HG03457 (cell line): ENCODE results near the gene ABCF2.

Experiments
- ATAC-seq: cut with Tn5 transposase; IDR thresholded peaks from one replicate; pipeline ENCODE4 v1.9.1; 2021; ENCODE audit warnings: moderate number of reproducible peaks; ENCODE audit not compliant: unreplicated experiment

Gene ABCF2

GRCh38 chr7:151226875-151227782, at the start of gene ABCF2:
Gene ABCF2, minus strand, starts transcription at chr7:151227205. Its CDS starts 747 bp downstream, at chr7:151226458.
- peak; percentile 98 for ATAC-seq

DNA sequence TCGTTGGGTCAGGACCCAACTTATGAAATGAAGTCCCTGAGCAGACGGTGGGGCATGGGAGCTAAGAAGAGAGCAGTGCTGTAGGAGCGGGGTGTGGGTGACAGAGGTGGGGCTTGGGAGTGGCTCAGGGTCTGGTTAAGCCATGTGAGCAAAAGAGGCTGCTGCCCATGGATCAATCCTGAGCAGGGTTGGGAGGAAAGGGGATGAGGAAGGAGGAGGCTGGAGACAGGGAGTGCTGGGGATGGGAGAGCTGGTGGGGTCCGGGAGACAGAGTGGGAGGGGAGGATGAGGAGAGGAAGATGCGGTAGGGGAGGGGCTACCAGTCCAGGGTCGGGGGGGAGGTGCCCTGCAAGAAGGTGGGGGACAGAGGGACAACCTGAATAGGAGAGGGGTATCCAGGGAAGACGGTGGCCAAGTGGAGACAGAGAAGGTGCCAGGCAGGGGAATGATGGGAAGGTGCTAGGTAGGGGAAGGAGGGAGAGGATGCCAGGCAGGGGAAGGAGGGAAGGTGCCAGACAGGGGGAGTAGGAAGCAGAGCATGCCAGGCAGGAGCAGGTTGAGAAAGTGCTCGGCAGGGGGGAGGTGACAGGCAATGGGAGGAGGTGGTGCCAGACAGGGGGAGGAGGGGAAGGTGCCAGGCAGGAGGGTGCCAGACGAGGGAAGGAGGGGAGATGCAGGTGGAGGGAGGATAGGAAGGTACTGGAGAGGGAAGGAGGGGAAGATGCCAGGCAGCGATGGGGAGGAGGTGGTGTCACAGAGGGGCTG, 49.0 kb upstream of the ABCF2 start:
- ATAC-seq, result no peak

DNA sequence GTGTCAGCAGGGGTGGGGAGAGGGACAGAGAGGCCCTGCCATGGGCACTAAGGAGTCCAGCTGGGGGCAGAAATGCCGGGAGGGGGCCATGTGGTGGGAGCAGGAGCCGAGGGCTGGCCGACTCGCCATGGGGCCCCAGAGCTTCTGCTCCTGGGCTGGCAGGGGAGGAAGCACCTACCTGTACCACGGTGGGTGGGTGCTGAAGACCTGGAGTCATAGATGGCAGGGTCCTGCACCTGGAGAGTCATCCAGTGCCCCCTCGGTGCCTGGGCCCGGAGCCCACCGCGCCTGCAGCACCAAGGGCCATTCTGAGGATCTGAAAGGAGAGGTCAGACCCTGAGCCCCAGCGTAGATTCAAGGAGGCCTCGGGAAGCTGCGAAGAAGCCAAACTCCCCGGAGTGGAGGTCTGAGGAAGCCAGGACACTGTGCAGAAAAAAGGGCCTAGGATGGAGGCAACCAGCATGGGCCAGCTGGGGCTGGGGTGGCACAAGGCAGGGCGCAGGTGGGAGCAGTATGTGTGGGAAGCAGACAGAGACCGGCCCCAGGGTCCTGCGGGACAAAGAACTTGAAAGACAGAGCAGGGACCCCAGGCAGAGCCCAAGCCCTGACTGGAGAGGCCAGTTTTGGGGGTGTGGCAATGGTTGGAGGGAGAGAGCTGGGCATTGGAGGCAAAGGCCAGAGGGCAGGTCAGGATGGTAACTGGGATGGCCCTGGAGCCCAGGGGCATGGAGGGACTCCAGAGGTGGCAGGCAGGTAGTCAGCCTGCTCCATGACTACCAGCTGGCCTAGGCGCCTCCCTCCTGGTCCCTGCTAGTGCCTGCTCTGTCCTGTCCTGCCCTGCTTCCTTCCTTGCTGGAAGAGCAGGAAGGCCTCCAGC, 48.2 kb upstream of the ABCF2 start:
- no peak for ATAC-seq

GRCh38 chr7:151274396-151274795, 47.4 kb upstream of the ABCF2 start:
- no peak for ATAC-seq

DNA sequence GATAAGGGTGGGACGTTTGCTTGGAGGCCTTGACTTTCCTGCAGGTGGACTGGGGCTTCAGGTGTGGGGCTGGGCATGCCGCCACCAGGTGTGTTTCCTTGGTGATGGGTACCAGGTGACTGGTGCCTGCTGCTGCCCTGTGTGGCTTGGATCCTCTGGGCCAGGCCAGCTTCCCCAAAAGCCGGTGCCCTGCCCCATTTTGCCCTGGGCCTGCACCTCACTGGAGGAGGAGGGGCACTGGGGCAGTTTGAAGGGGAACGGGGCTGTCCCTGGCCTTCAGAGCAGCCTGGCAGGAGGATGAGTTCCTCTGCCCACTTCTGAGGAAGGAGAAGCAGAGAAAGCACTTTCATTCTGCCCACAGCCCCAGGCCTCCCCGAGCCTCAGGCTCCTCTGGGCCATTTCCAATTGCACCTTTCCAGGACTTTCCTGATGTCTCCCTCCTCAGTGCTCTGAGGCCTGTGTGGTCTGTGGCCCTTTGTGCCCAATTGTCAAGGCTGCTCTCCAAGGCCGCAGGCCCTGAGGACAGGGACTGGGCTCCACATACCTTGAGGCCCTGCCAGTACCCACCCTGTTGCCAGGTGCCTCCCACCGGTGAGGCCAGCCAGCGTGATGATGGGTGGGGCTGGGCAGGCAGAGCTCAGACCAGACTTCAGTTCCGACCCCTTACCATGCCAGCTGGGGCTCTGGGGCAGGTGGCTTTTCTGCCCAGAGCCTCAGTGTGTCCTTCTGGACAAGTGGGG, 46.8 kb upstream of the ABCF2 start:
- no peak for ATAC-seq

- ATAC-seq, result no peak
Measured at GRCh38 chr7:151272877-151273276, 45.9 kb upstream of the ABCF2 start.

- no peak for ATAC-seq
Measured at GRCh38 chr7:151272405-151272804, 45.4 kb upstream of the ABCF2 start.

DNA sequence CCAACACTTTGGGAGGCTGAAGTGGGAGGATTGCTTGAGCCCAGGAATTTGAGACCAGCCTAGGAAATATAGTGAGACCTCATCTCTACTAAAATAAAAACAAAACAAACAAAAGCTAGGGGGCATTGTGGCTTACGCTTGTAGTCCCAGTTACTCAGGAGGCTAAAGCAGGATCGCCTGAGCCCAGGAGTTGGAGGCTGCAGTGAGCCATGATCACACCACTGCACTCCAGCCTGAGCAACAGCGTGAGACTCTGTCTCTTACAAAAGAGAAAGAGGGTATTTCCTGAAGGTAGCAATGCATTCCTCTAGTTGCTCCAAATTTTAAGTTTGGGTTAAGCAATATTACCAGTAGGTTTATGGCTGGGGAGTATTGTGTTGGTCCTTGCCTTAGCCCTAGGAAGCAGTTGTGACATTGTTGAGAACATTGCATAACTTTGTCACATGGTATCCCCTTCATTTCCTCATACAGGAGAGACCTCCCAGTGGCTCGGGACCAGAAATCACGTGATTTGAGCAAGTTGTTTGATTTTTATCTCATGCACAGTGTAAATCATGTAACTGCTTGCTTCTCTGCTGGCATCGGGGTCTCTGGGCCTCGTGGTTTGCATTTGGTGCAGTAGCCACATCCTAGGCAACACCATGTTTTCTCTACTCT, 44.8 kb upstream of the ABCF2 start:
- ATAC-seq, result no peak

DNA sequence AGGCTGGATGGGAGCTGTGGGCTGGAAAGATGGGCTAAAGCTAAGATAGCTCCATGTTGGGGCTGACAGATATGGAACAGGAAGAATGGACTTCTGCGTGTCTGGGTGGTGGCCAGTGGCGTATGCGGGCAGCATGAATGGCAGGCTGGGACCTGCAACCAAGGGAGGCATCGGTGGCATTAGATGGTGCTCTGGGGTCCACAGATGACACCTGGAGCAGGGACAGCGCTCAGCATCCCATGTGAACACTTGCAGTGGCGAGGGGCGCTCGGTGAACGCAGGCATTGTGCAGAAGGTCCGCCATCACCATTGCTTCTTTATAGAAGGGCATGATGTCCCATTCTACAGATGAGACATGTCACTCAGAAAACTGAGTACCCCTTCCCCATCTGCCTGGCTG, 42.5 kb upstream of the ABCF2 start:
- ATAC-seq, result no peak

DNA sequence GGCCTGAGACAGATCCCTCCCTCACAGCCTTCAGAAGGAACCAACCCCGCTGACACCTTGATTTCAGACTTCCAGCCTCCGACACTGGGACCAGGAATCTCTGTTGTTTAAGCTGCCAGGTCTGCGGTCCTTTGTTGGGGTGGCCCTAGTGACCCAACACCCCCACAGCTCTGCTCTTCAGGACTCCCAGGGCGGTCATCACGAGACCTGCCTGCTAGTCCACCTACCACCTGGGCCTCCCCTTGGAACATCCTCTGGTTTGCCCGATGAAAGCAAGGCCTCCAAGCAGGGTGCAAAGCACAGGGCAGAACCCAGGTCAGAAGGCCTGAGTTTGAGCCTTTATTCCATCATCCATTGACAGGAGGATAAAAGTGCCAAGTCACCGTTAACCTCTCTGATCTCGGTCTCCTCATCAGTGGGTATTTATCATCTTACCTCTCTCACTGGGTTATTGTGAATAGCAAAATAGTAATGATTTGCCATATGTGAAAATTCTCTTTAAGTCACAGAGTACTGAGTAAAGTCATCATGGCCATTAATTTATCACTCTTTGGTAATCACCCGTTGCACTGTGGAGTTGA, 38.4 kb upstream of the ABCF2 start:
- ATAC-seq, result no peak

- no peak for ATAC-seq
Measured at GRCh38 chr7:151264615-151265014, 37.6 kb upstream of the ABCF2 start.

DNA sequence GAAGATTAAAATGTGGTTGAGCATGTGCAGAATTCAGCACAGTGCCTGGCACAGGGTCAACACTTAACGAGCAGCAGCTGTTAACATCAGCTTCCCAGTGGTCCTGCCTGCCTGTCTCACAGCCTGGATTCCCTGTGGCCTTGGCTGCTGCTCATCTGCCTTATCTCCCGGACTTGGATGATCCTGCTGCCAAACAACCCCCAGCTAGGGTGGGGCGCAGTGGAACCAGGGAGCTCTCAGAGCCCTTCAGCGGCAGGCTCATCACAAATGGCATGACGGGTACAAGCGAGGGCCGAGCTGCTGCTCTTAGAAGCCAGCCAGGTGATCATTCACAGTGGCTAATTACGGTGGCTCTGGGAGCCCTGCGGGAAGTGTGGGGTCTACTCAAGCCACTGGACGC, 34.5 kb upstream of the ABCF2 start:
- ATAC-seq, result no peak

GRCh38 chr7:151260883-151261282, 33.9 kb upstream of the ABCF2 start:
- ATAC-seq, result no peak

DNA sequence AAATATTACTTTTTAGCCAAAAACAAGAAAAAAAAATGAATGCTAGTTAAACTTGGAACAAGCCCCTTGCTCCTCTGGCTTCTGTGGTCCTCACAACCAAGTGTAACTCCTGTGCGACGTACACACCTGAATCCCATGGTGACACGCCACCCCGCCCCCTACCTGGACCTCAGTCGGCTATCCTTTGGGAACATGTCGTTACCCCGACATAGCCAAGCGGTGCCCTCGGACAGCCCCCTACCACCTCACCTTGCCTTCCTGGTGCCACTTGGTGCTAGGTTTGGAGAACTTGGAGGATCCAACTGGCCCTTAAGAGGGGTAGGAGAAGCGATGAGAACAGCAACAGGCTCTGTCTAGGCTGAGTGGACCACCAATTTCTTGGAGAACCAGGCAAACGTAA, 33.5 kb upstream of the ABCF2 start:
- ATAC-seq, result no peak

- ATAC-seq, result no peak
Measured at GRCh38 chr7:151257990-151258389, 31.0 kb upstream of the ABCF2 start.

GRCh38 chr7:151256410-151257045, 29.5 kb upstream of the ABCF2 start:
- ATAC-seq, result no peak

DNA sequence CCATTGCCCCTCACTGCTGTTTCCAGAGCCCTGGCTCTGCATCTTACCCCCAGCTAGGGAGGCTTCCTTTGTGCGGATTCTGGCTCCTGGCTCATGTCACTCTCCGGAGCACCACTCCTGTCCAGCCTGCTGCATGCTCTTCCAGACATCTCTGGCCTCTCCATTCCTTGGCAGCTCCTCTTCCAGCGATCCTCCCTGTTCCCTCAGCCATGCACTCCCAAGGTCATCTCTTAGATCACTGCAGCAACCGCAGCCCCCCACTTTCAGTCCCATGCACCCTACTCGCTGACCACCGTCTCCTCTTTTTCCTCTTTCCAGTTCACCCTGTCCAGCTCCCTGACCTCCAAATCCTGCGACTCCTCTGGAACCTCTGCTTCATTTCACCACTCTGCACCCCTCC, 28.4 kb upstream of the ABCF2 start:
- ATAC-seq, result no peak

- ATAC-seq, result no peak
Measured at GRCh38 chr7:151254851-151255250, 27.8 kb upstream of the ABCF2 start.

DNA sequence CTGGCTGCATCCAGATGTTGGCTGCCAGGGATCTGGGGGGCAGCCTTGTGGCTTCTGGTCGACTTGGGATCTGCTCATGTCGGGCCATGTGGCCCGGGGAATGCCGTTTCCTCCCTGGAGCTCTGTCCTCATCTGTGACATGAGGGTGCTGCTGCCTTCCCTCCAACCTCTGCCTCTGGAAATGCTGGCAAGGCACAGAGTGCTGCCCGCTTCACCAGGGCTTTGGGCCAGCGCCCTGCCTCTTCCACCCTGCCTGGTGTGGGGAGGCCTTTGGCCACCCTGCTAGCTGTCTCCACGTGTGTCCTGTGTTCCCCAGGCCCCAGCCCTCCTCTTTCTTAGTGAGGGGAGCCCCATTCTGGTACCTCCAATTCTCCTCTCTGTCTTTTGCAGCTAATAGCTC, 27.3 kb upstream of the ABCF2 start:
- no peak for ATAC-seq
